HCT116 (cell line): ENCODE measurements around the gene EEF2.

Experiments
- CTCF ChIP-seq, 3 experiments: fragments of 200-600 bp in 1 of 3; sonication (generic) in 1 of 3; IDR thresholded peaks in 2 of 3; conservative IDR thresholded peaks in 1 of 3; 2 replicates each; pipeline ENCODE4 v1.5.1; 2012 to 2017; ENCODE audit warnings: low read depth in 2 of 3, low read length in 2 of 3, antibody characterized with exemption in 1 of 3, borderline replicate concordance in 1 of 3, control low read depth in 1 of 3, mild to moderate bottlenecking in 1 of 3, mixed read lengths in 1 of 3, mixed run types in 1 of 3, moderate library complexity in 1 of 3; ENCODE audit not compliant: insufficient read depth in 1 of 3
- ELF1 ChIP-seq: IDR thresholded peaks from 2 replicates; pipeline ENCODE4 v1.6.1; 2012; ENCODE audit warnings: low read depth, borderline replicate concordance
- EZH2 ChIP-seq: fragments of 200-600 bp; sonication (generic); IDR thresholded peaks from 2 replicates; pipeline ENCODE4 v1.6.1; 2017; ENCODE audit warnings: antibody characterized with exemption, mixed run types
- FOSL1 ChIP-seq: IDR thresholded peaks from 2 replicates; pipeline ENCODE4 v1.6.1; 2012; ENCODE audit warnings: low read depth
- MAX ChIP-seq: IDR thresholded peaks from 2 replicates; pipeline ENCODE4 v1.6.1; 2012
- POLR2A ChIP-seq: IDR thresholded peaks from 2 replicates; pipeline ENCODE4 v1.7.0; 2011; ENCODE audit warnings: borderline replicate concordance; ENCODE audit not compliant: insufficient read depth, insufficient read length; ENCODE audit errors: extremely low read depth
- POLR2AphosphoS5 ChIP-seq: IDR thresholded peaks from 2 replicates; pipeline ENCODE4 v1.6.1; 2011; ENCODE audit warnings: mild to moderate bottlenecking, low read depth, low read length, moderate library complexity
- REST ChIP-seq: IDR thresholded peaks from 2 replicates; pipeline ENCODE4 v1.6.1; 2012; ENCODE audit warnings: low read depth
- SRF ChIP-seq: IDR thresholded peaks from 2 replicates; pipeline ENCODE4 v1.6.1; 2012; ENCODE audit warnings: low read depth
- TCF7L2 ChIP-seq: IDR thresholded peaks from 2 replicates; pipeline ENCODE4 v1.7.0; 2011; ENCODE audit warnings: borderline replicate concordance, inconsistent platforms; ENCODE audit not compliant: insufficient read depth, insufficient read length; ENCODE audit errors: extremely low read depth
- YY1 ChIP-seq: IDR thresholded peaks from 2 replicates; pipeline ENCODE4 v1.6.1; 2011; ENCODE audit warnings: low read length, low read depth, moderate library complexity, mild to moderate bottlenecking; ENCODE audit not compliant: insufficient replicate concordance; ENCODE audit errors: extremely low read depth

GRCh38 chr19:3961007-3961406, 24.3 kb downstream of the EEF2 start:
- TF ChIP-seq CTCF (IDR thresholded peaks at IDR 0.05 in 2 of 3, conservative IDR thresholded peaks at IDR 0.05 in 1 of 3; ENCODE audit: borderline replicate concordance in 1 of 3, insufficient read depth in 1 of 3, low read depth in 2 of 3, low read length in 2 of 3) = no peak
- no peak for TF ChIP-seq FOSL1
- TF ChIP-seq POLR2A = no peak
- no peak for TF ChIP-seq YY1
- no peak for TF ChIP-seq MAX
- no peak for TF ChIP-seq POLR2AphosphoS5
- no peak for TF ChIP-seq REST
- TF ChIP-seq SRF = no peak
- no peak for TF ChIP-seq EZH2
- no peak for TF ChIP-seq TCF7L2
- no peak for TF ChIP-seq ELF1
